Lower leg skin (tissue), 3 donors: Measurements from ENCODE around the gene C17orf67.

ENCODE experiments used
- CTCF ChIP-seq, 3 donors: fragments of 450-650 bp; IDR thresholded peaks; one replicate each; pipeline ENCODE4 v1.5.1; 2016; ENCODE audit warnings: antibody characterized with exemption in 3 of 3, mild to moderate bottlenecking in 3 of 3, moderate library complexity in 2 of 3
- POLR2A ChIP-seq, 2 donors: fragments of 450-650 bp; IDR thresholded peaks; one replicate each; pipeline ENCODE4 v1.6.1; 2016 to 2017; ENCODE audit warnings: antibody characterized with exemption in 2 of 2, mild to moderate bottlenecking in 1 of 2, moderate library complexity in 1 of 2

DNA sequence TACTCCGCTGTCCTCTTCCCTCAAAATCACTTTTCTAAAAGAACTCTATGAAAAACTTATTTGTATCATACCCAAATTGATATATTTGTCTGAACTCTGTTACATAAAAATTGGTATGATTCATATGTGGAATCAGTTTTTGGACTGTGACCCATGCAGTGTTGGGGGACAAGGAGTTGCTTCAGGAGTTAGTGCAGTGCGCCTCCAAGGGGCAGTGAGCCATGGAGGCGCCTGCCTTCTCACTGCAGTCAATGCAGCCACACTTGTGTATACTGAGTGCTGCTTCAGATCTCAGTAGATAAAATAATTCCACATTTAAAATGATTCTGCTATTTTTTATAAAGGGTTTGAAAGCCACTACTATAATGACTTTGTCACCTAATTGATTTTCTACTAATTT is 32.8 kb upstream of the C17orf67 start:
- TF ChIP-seq CTCF (IDR thresholded peaks at IDR 0.05) (no peak), POLR2A (IDR thresholded peaks at IDR 0.05) (no peak)
